ENCODE measurements around the gene DEDD2.

Gene DEDD2

DNA sequence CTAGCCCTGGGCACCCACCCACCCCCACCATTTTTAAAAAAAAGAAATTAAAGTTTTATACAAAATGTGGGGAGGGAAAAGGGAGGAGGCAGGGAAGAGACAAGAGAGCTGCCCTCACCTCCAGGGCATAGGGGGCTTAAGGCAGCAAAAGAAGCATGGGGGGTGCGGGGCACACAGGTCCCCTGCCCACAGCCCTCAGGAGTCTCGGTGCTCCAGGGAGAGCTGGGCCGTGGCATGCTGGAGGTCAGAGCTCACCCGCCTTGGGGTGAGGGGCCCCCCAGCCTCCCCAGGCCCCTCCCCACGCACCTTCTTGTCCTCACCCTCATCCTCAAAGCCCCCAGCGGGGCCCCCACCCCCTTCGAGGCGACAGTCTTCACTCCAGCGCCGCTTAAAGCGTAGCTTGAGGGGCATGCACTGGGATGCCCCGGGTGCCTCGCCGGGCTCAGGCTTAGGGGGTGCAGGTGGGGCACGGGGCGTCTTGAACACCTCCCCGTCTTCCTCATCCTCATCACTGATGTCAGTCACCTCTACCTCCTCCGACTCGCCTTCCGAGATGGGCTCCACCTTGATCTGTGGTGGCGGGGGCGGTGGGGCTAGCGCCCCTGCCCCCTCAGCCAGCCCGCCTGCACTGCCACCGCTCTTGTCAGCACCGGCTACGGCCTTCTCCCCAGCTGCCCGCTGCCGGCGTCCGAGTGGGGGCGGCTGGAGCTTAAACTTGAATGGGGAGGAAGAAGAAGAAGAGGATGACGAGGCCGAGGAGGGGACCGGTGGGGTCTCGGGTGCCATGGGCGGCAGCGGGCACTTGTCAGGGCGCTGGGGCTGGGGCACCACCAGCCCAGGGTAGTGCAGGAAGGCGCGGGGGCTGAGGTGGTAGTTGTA is 31.0 kb upstream of the DEDD2 start:
- DNase-seq, result no peak

DNA sequence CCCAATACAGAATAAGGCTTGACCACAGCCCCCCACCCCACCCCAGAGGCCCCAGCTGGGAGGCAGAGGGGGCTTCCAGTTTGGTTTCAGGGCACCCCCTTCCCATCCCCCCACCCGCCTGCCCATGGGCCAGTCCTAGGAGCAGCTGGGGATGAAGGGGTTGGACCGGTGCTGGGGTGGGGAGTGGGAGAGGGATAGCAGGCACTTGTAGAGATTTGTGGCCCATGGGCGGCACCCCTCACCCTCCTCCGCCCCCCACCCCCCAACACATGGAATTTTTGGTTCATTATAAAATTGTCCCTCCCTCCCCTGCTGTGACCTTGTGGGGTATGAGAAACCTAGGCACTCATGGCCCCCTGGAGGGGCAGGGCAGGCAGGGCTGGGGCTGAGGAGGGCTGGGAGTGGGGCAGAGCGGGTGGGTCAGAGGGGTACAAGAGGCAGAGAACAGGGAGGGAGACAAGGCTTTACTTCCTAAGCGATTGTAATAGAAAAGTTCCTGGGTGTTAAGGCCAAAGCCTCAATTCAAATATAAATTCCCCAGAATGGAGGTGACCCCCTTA is 30.2 kb upstream of the DEDD2 start:
- no peak for DNase-seq

DNA sequence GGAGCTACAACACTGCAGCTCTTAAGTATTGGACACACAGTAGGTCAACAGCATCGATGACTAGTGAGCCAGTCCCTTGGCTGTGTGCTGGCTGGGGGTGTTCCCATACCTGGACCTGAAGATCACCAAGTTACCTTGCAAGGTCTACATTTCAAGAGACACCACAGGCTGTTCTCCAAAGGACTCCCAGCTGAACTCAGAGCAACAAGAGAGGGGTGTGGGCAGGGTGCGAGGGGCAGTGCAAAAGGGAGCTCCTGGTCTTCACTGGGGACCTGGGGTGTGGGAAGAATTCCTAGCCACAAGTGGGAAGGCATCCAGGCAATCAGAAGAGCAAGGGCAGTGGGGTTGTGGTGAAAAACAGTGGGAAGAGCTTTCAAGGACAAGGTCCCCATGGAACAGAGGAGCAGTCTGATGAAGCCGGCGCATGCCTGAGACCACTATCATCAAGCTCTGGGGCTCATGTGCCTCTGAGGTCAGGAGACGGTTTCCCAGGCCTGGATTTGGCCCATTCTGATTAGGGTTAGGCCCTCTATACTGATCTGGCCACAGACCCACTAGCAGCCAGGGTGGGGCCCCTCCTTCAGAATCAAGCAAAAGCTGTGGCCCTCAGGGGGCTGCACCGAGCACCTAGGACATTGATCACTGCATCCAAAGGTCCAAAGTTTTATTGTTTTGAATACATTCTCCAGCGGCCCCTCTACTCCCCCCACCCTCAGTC is 29.6 kb upstream of the DEDD2 start:
- no peak for DNase-seq

DNA sequence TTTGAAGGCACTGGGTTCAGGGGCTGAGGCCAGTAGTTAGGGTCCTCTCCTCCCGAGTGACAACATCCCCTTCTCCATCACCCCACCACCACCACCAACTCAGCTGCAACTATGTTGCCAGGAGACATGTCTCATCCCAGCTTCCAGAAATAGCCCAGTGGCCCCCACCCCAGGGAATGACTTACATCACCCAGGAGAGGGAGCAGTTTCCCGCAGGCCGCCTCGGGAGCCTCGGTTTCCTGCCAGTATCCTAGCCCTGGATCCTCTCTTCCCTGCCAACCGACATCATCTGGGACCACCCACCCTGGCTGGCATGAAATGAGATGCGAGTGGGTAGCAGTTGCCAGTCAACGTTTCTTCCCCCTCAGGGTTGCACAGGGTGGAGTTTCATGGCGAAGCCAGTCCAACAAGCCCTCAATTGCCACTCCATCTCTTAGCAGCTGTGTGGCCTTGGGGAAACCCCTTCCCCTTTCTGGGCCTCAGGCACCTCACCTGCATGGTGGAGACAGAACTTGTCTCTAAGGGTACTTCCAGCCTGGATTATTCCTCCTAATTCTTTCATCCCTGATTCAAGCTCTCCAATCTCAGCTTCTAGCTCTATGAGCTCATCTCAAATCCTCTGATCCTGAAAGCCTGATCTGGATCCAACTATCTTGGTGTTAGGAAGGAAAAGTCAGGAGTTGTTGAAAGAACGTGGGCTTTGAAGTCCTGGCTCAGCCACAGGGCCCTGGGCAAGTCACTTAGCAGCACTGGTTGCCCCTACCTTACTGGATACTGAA is 28.9 kb upstream of the DEDD2 start:
- no peak for DNase-seq

DNA sequence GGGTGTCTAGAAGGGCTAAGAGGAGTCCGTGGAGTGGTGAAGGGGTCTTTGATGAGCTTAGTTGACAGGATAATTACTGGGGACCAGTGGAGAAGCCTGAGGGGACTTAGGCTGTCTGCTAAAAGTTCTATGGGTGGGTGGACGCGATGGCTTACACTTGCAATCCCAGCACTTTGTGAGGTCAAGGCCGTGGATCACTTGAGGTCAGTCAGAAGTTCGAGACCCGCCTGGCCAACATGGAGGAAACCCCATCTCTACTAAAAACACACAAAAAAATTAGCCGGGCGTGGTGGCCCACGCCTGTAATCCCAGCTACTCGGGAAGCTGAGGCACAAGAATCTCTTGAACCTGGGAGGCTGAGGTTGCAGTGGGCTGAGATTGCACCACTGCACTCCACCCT is 27.8 kb upstream of the DEDD2 start:
- no peak for DNase-seq

DNA sequence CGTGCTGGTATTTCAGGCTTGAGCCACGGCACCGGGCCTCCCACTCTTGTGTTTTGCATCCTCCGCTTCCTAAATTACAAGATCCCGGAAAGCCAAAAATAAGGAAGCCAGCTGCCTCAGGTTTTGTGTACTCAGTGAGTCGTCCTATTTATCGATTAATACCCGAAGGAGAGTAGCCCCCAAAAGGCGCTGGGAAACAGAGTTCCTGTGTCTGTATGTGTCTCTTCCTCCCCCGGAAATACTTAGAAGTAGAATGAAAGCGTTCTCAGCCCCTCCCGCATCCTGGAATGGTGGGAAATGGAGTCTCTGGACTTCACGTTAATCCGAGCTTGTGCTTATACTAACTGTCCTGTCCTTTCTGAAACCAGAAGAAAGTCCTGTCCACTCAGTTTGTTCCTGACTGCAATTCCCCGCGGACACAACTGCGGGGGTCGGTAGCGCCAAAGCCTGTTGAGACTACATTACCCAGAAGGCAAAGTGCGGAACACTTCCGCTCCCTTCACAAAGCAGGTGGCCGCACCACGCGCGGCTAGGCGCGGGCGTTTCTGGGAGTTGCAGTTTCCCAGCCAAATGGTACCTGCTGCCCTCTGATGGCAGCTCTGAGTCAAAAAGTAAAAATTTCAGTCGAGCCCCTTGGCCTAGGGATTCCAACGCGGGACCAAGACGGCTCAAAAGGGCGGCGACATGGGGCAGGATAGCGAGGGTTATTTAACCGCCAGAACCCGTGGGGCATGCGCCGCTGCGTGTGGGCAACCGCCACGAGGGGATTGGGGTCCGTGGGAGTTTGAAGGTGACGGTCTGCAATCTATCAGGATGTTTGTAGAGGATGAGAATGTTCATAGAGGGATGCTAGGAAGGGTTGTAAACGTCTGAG is 27.1 kb upstream of the DEDD2 start:
- DNase-seq, result peak; percentile 95

DNA sequence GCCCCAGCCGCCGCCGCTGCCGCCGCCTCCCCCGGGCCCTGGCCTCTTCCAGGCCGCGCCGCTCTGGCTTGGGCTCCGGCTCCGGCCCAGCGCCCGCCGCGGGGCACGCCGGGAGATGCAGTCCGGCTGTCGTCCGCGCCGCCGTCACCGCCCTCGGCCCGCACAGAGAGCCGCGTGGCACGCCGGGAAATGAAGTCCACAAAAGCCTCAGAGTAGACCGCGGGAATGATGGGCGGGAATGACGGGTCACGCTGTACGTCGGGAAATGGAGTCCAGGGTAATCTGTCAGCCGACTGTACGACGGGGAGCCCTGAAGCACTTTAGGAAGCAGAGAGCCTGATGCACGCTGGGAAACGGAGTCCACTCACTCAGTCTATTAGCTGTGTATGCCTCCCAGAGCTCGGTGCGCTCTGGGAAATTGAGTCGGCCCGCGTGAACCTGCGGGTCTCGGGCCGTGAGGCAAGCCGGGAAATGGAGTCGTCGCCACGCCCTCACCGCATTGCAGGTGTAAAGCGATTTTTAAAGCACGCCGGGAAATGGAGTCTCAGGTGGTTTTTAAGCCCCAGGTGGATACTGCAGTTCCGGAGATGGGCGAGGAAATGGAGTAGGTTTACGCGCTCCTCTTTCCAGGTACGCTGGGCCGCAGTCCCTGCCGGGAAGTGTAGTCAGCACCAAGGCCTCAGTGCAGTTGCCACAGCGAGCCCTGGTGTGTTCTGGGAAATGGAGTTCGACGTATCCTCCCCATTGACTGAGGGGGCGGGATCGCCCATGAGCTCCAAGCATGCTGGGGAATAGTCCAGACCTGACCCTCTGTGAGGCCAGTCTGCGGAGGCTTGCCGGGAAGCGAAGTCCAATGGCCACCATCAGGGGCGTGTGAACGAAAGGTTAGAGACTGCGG is 25.3 kb upstream of the DEDD2 start, which contains the start of gene GSK3A:
TSS of gene GSK3A (minus strand) at position 91 of the 898 bp plus-strand sequence. CDS start 137 bp downstream, outside the sequence.
- DNase-seq, result peak; percentile 96

DNA sequence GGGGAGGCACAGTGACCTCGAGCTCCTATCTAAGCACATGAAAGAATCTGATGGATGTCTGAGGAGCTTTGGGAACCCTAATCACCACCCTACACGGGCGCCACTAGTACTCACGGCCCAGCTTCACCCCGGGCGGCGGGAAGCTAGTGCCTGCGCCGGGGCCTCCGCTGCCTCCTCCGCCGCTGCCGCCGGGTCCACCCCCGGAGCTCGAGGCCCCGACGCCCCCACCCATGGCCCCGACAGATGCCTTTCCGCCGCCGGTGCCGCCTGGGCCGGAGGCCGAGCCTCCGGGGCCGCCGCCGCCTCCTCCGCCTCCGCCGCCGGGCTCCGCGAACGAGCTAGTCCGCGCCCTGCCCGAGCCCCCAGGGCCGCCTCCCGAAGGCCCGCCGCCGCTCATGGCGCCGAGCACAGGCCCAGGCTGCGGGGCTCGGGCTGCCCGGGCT is 24.6 kb upstream of the DEDD2 start:
- DNase-seq, result peak; percentile 49

DNA sequence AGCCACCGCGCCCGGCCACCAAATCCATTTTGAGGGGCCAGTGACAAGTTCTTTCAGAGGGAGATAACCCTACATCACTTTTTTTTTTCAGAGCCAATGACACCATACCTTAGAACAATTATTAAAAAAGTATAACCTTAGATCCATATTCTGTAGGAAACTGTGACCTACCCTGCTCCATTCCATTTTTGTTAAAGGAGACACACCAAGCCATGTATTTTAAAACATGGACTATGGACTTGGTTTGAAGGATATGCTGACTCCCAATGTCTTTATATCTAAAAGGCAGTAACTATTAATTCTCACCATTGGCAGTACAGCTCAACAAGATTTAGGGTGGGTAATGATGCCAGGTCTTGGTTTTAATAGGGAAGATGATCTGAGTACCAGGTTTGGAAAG is 23.8 kb upstream of the DEDD2 start:
- no peak for DNase-seq

DNA sequence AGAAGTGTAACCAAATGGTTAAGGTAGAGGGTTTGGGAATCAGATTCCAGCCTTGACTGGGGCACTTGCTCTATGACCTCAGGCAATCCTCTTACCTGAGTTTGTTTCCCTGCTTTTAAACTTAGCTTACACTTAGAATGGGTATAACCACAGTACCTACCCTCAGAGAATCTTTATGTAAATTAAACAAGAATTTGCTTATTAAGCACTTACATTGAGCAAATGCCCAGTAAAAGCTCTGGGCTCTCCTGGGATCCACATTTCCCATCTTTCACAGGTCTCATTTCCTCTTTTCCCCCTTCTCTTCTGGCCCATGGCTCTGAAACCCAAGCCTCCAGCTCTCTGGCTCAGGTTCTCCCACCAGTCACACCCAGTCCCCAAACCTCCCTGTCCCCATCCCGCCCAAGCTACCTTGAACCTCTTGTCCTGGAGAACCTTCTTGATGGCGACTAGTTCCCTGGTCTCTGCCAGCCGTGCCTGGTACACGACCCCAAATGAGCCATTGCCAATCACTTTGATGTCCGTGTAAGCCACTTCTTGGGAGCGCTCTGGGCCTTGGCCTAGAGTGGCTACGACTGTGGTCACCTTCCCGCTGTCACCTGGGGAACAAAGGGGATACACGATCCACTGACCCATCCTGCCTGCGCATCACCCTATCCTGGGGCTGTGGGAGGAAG is 22.2 kb upstream of the DEDD2 start:
- no peak for DNase-seq

DNA sequence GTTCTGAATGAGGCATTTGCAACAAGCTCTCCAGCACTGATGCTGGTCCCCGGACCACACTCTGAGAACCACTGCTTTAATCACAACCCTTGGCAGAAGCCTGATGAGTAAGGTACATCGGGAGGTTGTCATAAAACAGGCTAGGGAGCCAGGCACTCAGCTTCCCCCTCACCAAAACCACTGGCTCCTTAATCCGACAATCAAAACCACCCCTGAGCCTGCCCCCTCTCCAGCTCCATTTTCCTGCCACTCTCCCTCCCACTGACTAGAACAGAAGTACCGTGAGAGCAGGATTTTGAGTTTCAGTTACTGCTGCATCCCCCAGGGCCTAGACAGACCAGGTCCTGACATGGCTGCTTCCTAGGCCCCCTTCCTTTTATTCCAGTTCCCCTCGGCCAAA is 17.7 kb upstream of the DEDD2 start:
- no peak for DNase-seq

DNA sequence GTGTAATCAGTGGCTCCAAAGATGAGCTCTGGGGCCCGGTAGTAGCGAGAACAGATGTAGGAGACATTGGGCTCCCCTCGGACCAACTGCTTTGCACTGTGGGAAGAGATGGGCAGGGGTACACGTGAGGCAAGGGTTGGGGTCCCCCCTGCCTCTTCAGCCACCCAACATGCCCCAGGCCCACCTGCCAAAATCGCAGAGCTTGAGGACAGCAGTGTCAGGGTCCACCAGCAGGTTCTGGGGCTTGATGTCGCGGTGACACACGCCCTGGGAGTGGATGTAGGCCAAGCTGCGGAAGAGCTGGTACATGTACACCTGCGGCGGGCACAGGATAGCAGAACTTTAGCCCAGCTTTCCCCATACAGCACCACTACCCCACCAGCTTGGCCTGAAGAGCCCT is 16.9 kb upstream of the DEDD2 start:
- DNase-seq, result no peak

DNA sequence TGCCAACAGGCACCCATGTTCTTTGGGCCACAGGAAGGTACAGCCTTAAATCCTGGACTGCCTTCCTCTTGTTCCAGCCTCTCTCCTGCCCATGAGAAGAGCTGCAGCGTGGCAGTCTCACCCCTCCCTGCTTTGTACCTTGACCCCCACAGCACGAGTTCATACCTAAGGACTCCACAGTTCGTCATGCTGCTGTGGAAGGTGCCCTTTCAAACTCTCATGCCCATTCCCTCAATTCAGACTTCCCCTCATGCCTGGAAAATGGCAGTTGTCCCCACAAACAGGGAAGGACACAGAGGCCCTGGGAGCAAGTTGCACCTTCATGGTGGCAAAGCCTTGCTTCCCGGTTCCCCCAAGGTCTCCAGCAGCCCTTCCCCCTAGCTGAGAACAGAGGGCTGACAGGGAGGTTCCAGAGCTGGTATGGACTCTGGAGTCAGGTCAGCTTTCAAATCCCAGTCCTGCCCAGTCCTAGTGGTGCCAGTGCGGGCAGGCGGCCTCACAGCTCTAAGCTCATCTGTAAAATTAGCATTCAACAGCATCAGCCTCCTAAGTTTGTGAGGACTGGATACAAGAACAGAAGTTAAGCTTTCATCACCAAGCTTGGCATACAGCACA is 16.3 kb upstream of the DEDD2 start:
- DNase-seq, result no peak

DNA sequence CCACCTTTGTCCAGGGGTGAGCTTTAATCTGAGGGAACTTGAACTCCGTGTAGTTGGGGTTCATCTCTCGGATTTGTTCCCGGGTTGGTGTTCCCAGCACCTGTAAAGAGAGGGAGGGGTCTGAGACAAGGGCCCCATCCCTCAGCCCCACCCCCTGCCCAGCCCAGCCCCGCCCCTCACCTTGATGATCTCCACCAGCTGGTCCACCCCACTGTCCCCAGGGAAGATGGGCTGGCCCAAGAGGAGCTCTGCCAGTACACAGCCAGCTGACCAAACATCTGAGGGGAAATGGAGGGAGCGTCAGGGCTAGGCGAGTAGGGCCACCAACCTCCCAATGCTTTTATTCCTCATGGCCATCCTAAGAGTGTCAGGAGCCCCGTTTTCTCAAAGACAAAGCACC is 15.6 kb upstream of the DEDD2 start:
- DNase-seq, result no peak

DNA sequence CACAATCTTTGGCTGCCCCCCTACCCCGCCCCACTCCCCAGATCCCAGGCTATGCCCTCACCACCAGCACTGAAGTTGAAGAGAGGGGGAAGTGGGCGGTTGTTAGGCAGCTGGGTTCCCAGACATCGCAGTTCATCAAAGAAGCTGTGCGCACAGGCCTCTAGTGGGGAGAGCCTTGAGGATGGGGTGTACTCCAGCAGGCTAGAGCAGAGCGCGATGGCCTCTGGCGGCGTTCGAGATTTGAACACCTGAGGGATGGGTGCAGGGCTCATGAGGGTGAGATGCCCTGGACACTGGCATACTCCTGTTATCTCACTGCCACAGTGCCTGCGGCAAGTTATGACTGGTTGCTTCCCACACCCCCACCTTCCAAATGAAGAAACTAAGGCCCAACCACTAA is 15.0 kb upstream of the DEDD2 start:
- no peak for DNase-seq

DNA sequence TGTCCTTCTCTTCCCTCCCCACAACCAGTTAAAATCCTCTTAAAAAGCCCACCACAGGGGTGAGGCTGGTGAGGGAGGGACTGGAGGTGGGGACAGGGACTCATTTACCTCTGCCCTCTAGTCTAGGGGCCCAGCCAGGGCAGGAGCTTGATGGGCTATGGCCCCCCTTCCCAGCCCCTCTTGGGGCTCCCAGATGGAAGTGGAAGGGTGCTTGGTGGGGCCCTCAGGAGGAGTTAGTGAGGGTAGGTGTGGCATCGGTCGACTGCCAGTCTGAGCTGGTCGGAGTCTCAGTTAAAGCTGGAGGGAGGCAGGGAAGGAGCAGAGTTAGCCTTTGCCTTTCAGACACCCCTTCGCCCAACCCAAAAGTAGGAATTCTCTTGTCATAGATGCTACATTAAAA is 13.1 kb upstream of the DEDD2 start:
- DNase-seq, result no peak

DNA sequence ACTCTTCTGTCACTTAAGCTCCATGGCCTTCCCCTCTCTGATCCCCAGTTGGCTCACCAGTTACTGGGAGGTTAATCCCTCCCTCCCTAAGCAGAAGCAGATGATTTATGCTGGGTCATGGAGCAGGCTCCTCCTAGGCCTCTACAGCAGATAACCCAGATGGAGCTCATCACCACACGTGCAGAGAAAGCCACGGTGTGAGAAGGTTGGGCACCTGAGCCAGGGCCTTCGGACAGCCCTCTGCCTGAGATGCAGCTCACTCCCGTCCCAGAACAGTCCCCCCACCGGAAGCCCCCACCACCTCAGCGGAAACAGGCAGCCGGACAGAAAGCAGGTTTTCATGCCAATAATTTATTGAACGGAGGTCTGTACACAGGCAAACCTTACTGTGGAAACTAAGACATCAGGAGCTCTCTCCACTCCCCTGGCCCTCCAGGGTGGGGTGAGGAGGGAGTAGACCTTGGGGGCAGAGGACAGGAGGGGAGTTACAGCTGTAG is 12.4 kb upstream of the DEDD2 start:
- DNase-seq, result no peak

DNA sequence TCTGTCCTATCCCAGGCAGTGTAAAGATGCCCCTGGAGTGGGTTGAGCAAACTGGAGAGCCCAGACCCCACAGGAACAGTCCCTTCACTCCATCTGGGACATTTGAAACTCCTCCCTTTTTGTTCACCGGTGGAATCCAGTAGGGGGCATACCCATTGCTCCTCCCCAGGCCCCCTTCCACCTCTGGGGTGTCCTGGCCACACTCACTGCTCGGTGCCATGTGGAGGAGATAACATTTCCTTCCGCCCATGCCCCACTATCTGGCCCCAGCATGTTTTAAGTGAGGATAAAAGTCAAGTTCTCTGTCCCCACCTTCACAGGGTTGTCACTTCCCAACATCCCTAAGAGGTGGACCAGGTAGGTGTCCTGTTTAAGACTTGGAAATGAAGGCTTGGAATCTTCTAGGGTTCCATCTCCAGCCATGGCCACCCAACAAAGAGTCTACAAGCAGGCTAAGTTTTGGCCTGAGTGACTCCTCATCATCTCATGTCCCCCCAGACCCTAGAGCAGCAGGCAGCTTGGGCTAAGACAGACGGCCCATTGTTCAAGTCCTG is 11.9 kb upstream of the DEDD2 start:
- DNase-seq, result no peak

DNA sequence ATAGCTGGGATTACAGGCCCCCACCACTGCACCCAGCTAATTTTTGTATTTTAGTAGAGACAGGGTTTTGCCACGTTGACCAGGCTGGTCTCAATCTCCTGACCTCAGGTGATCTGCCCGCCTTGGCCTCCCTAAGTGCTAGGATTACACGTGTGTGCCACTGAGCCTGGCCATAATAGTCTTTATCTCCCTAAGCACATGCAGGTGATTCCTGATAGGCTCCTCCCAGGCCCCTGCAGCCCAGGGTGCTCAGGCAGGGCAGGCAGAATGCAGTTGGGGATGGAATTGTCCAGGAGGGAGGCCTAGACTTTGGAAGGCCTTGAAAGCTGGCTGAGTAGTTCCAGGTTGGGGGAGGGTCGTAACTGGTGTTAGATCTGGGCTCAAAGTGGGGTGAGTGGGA is 11.2 kb upstream of the DEDD2 start:
- DNase-seq, result no peak

All from activated CD4-positive, alpha-beta T cell treated with anti-CD3 and anti-CD28 coated beads for 48 hours (primary cell).